NCI-H2029 treated with DMSO at 0.1 percent for 48 hours (cell line): ENCODE data around the gene KLHL13.
"Not testable (repeated sequence)": the region's sequence is repeated elsewhere in the genome, so short reads cannot be mapped to it uniquely, and the experiment has no call there.

Experiments used
- DNase-seq: peaks from one replicate; lab custom pipeline; 2025; lab: John Stamatoyannopoulos, UW

KLHL13 gene

DNA sequence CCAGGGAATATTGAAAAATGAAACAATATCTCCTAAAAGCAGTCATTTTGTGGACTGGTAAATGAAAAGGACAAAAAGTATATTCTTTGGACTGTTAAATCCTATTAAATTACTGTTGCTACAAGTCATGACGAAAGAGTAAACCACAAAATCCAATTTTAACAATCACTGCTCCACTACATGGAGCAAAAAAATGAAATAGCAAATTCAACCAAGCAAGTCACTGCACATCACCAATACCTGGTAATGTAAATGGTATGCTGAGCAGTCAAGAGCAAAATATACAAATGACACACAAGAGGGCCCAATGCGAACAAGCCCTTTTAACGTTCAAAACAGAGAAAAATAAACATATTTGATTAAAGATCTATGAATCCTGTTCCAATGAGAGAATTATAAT, 126.2 kb downstream of the KLHL13 start:
- no peak for DNase-seq

DNA sequence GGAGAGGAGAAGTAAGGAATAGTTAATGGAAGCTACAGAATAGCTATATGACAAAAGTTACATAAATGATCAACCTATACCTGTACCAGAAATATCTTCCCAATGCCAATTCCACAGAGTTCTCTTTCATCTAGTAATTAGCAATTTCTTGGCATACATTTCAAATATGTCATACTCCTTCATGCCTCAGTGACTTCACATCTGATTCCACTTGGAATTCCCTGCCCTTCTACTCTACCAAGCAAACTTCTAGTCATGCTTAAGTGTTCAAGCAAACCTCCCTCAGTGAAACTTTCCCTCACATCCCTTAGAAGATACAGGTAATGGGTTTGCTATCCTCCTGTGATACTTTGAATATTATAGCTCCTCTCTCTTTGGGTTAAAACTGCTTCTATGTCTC, 127.1 kb downstream of the KLHL13 start:
- no peak for DNase-seq

DNA sequence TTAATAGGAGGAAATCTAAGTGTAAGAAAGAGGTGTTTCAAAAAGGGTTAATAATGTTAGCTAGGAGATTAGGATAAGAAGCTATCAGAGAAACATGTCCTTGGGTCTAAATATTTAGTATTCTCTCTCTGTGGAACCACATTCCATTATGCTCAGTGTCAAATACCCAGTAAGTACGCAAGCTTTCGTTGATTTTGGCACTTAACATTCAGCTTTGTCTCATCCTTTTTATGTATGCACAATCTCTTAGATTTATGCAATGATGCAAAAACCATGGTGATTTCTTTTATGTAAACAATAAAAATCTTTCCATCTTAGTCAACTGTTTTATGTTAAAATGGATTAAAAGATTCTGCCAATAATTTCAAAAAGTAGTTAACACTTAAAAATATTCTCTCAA, 129.2 kb downstream of the KLHL13 start:
- DNase-seq = no peak

DNA sequence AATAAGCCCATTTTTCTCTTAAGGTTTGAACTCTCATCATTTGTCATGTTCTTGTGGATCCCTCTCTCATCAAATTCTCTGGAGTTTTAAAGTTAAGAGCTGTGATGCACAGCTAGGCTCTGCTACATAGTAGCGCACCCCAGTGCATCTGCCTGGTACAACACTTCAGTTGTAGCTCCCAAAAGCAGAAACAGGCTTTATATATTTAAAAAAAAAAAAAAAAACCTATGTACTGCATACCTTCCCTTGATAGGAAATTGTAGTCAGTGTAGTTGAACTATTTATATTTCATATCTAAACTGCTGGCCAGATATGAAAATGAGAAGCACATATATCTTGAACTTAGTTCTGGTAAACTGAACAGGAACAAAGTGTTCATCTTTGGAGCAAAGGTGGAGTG, 131.4 kb downstream of the KLHL13 start:
- DNase-seq = no peak

DNA sequence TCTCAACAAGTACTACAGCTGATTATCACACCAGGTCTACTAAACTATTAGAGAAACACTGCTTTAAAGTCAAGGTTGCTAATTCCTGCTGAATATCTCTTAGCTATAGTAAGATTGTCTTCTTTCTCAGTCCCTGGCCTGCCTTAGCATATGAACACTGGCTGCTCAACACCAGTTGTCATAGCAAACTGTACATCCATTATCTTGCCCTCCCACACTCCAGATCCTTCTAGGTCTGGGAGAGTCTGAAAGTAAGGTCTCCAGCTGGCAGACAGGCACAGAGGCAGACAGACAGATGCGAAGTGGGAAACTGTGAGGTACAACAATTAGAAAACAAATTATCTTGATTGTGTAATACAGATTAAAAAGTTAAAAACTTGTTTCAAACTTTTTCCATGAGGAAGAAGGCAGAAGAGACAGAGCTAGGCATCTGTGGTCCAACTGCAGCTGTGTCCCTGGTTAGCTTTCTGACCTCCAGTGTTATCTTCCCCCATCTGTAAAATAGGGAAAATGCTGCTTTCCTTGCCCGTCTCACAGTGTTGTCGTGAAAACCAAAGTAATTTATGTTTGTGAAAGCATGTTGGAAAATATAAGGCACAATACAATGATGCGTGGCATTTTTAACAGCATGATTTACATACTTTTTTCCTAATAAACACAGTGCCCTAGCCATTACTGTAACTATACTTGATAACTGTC, 133.8 kb downstream of the KLHL13 start:
- no peak for DNase-seq

DNA sequence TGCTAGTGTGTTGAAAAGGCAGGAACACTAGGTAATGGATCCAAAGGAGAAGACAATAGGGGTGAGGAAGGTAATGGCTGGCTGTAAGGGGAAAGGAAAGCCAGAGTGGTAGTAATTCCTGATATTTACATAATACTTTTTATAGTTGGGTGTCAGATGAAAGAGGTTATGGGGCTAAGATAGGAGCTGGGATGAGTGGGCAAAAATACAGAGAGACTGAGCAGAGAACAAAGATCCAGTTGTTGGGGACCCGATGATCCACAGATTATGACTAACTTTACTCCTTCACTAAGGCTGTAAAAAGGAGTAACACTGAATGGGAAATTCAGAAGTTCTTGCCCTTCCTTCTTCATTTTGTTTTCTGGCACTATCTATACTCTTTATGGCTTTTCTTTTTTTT, 138.2 kb downstream of the KLHL13 start:
- DNase-seq = no peak

DNA sequence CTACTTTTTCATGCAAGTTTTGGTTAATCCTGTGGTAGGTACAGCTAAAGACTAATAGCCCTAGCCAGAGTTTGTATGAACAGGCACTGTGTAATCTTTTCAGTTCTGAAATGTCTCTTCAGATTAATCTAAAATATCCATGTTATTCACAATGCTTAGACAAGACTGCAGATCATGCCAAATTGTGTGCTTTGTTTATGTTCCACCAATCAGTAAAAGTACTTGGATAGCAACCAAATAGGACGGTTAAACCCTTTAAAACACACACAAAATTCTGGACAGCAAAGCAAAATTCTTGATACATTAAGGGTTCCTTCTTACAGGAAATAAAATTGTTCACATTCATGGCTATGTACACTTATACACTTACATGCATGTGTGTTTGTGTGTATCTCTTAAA, 139.1 kb downstream of the KLHL13 start:
- no peak for DNase-seq

DNA sequence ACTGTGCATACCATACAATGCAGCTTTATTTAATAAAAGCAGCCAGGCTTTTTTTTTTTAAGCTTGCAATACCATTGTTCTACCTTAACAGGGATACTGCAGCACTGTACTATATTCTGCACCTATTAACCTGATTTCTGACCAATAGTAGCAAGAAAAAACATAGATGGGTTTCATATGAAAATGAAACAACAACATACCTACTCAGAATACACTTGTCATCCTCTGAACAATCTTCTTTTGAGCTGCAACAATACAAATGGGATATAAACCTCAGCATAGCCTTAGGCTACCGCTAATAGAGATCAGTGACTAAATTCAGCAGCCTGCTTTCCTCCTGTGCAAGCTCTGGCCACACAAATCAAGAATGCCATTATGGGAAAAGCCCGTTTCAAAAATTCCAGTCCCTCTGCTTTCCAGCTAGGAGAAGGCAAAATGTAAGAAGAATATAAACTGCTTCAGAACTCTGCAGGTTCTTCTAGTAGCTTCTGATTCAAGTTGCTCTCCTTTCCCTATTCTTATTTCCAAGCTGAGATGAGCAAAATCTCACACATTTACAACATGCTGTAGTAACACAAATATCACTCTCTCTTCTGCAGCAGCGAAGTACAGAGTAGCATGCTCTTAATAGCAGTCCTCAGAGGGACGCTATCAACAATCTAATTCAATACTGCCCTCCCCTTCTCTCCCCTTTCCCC, 143.4 kb downstream of the KLHL13 start:
- DNase-seq = no peak

DNA sequence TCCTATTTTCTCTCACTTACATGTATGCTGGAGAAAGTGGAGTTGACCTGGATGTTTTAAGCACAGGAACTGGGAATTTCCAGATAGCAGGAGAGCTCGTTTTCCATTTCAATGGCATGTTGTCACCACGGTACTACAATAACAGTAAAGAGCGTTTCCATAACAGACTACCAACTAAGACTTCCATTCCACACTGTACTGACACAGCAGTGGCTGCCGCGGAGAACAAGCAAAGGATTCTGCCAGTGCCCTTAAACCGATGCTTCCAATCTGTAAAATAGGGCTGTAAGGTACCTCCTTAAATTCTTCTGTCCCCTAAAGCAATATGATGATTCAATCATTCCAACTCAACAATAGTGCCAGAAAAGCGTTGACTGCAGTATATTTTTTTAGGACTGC, 143.9 kb downstream of the KLHL13 start:
- DNase-seq = no peak

DNA sequence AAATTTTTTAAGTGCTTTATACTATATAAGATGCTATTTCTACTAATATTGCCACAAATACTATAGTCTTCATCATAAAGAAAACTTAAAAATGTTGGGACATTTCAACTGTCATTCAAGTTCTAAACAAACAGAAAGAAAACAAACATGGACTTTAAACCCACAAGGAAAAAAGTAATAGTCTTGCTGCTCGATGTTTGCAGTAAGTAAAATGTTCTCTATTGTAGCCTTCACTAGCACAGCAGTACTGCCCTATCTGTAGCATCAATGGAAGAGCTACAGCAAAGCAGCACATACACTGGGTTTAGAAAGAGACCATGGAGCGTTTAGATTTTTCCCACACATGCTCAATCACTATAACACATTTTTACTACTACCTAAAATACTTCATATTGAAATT, 146.8 kb downstream of the KLHL13 start:
- DNase-seq = no peak

DNA sequence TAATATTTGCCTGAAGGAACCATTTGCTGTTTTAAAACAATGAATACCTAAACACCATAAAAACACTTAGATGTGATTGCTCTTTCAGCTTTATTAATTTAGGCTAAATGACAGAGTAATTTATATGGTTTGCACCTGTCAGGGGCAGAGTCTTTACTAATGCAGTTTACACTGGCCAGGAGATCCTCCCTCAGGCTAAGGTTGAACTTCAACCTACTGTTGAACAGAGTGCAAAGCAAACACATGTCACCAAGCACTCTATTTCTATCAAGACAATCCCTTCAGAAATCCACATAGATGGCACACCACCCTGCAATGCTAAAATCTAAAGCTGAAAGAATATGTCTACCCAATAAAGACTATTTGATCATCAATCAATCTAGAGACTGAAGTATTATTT, 147.3 kb downstream of the KLHL13 start:
- DNase-seq = no peak

DNA sequence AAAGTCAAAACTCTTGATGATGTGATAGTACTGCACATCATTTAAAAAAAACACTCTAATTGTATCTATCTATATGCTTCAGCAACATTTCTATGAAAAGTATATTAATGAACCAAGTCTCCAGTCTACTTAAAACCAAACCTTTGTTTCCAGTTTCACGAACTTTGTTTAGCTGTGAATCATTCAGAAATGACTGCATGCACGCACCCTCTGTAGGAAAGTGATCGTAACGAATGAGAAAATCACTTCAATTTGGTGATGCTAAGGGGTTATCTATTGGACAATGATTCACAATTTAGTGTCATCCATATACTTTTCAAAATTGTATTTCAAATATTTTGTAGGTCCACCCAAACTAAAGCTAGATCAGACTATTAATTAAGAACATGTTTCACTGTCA, 157.6 kb downstream of the KLHL13 start:
- no peak for DNase-seq

DNA sequence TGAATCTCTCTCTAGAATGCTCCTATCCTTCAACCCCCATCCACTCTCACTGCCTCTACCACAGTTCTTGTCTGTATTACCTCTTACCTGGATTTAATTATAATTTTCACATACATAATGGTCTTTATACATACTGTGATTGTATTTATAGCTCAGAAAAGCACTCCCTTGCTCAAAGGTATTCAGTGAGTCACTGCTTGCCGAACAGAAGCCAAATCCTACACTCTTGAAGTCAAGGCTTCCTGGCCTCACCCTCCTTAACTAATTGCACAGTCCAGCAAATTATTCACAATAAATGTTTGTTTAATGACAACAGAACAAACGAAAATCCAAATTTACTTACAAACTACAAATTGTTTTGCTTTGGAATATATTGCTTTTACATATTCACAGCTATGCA, 159.5 kb downstream of the KLHL13 start:
- no peak for DNase-seq

DNA sequence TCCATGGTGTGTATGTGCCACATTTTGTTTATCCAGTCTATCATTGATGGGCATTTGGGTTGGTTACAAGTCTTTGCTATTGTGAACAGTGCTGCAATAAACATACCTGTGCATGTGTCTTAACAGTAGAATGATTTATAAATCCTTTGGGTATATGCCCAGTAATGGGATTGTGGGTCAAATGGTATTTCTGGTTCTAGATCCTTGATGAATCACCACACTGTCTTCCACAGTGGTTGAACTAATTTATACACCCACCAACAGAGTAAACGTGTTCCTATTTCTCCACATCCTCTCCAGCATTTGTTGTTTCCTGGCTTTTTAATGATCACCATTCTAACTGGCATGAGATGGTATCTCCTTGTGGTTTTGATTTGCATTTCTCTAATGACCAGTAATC, 177.3 kb downstream of the KLHL13 start:
- DNase-seq = not testable (repeated sequence)

DNA sequence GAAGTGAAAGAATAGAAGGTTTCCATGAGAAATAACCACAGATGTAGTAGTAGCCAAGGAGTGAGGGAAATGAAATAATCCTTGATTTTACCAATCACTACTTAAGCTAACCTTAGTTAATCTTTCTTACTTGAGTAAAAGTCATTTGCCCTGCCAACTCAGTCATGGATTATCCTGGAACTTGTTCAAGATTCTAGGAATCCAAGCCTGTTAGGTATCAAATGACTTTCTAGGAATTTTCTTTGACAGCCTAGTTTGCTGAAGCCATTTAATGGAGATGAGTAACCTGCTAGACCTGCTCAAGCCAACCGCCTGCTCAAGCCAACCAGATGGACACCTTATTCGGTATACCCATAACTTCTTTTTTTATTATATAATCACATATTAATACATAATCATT, 180.5 kb downstream of the KLHL13 start:
- DNase-seq = no peak

DNA sequence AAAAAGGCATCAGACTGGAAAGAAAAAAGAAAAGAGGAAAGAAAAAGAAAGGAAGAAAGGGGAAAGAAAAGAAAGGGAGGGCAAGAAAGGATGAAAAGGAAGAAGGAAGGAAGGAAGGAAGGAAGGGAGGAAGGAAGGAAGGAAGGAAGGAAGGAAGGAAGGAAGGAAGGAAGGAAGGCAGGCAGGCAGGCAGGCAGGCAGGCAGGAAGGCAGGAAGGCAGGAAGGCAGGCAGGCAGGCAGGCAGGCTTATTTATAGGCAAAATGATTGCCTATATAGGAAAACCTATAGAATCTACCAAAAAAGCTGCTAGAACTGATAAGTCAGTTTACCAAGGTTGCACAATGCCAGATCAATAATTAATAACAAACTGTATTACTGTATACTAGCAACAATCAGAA, 186.5 kb downstream of the KLHL13 start:
- DNase-seq = not testable (repeated sequence)

DNA sequence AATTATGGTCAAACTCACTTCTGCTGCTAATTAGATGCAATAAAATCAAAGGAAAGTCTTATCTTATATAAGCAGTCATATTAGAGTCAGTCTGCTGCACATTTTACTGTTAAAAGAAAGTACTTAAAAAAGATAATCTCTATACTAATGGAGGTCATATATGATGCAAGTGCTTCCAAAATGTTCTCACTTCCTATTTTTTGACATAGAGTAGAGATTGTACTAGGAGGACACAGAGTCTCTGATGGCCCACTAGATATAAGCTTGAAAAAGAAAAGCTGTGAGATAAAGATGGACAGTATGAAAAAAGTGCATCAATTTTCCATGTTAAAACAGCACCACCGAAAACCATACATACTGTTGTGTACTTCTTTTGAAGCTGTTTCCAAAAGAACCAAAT, 196.9 kb downstream of the KLHL13 start:
- DNase-seq = no peak

DNA sequence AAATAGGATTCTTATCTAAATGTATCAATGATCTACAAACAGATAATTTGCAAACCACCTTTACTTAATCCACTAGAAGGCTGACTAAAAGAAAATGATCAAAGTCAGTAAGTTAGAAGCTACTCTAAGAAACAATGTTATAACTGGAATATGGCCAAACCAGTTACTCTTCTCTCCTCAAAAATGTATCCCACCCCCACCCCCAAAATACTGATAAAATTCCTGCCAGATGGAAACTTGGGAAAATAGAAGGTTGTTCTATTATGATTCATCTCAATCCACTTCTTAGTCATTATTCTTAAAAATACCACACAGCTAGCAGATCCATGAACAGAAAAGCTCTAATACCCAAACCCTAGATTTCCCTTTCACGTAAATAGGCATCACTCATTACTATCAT, 206.4 kb downstream of the KLHL13 start:
- DNase-seq = no peak

DNA sequence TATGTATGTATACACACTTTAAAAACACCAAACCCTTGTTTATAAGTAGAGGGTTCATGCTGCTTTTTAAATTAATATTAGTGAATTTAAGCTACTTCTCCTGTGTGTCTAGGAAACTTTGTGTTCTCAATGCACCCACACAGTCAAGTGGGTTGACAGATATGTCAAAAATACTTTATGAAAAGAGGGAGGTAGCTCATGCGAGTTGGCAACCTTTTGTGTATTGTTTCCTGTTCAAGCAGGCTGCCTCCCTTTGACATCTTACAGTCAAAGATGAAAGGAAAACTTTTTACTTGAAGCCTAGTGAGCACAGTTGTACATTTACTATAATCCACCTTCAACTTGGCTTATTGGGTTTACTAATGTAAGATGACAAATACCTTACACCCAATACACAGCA, 218.4 kb downstream of the KLHL13 start:
- DNase-seq = no peak

DNA sequence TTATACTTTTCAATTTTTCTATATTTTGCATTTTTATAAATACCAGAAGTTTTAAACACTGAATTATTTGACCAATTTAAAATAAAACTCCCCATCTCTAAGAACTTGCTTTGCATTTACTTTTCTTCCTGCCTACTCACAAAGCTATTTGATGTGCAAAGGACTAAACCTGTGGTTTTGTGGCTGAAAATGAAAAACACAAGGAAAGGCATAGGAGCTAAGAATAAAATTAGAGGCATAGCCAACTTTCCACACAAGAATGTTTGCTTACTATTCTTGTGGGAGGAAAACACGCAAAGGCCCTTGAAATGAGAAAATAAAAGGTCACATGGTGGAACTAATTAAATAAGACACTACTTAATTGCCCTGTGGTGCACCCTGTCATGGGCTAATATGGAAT, 221.2 kb downstream of the KLHL13 start:
- no peak for DNase-seq

DNA sequence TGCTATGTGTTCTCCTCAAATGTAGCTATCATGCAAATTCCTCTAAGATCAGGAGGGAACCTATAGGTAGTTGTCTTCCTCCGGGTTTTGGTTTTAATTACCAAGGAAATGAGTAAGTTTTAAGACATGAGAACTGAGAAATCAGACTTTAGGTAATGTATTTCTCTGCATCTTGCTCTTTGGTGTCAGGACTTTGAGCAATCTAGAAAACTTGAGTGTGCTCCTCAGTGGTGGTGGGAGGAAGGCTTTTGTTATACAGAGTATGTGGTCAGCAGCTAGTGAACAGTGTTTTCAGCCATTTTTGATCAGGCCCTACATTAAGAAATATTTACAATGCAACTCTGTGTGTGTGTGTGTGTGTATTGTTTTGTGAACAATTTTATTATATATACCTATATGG, 224.1 kb downstream of the KLHL13 start:
- no peak for DNase-seq

DNA sequence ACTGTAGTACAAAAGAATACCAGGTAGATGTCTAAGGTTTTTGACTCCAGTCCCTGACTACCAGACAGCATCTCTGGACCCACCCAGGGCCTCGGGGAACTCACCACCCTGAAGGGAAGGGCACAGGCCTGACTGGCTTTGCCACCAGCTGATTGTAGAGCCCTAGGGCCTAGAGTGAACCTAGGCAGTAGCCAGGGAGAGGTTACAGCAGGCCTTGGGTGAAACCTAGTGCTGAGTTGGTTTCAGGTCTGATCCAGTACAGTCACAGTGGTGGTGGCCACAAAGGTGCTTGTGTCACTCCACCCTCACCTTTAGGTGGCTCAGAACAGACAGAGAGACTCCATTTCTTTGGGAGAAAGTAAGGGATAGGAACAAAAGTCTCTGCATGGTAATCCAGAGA, 244.8 kb downstream of the KLHL13 start:
- no peak for DNase-seq

DNA sequence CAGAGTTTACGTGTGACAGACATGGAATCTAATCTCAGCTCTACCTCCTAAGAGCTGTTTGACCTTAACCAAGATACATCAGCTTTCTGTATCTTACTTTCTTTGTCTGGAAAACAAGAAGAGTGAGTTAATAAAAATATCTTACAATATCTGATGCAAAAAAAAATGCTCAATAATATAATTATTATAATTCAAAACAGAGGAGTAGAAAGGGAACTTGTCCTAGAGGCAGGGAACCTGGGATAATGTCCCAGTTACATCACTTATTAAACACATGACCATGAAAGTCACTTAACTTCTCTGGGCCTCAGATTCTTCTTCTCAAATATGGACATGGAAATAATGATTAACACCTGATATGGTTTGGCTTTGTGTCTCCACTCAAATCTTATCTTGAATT, 256.1 kb downstream of the KLHL13 start:
- no peak for DNase-seq

DNA sequence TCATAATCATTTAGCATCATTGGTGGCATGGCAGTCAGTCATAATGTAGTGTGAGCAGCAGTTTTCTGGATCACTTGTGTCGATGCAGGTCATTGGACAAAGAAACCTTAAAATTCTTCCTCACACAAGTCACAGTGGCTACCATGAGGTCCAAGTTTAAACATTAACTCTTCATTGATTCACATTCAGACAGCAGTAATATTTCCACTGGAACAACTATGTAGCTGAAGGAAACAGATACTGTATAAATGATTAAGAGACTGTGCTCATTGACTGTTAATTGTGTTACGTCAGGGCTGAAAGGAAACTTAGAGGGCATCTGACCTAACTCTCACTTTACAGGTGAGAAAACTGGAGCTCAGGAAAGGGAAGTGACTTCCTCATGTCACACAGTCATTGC, 261.8 kb downstream of the KLHL13 start:
- DNase-seq = no peak
